Subcutaneous adipose tissue (tissue), 4 donors: ENCODE measurements around the gene B3GNT3. TPM values are rescaled to one million over a fixed set of nuclear protein-coding genes. Genes with fewer than 3 reads are reported as not detected.

Experiments
- total RNA-seq, 4 donors: library from RNA; depleted of rRNA; stranded (reverse); fragments of >200 nt; gene quantifications; one replicate each; pipeline ENCODE4 v1.1.0, GENCODE V29; 2016
- TF ChIP-seq, protein P1 (sequence below): fragments of 450-650 bp; IDR thresholded peaks from one replicate; pipeline ENCODE4 v1.5.1; 2016; ENCODE audit warnings: low read depth, mild to moderate bottlenecking, control low read depth, antibody characterized with exemption, moderate library complexity

Gene B3GNT3
- total RNA-seq, 4 donors from 2014 or later, result 1.1 TPM; not detected in 3

- TF ChIP-seq, protein P1, sequence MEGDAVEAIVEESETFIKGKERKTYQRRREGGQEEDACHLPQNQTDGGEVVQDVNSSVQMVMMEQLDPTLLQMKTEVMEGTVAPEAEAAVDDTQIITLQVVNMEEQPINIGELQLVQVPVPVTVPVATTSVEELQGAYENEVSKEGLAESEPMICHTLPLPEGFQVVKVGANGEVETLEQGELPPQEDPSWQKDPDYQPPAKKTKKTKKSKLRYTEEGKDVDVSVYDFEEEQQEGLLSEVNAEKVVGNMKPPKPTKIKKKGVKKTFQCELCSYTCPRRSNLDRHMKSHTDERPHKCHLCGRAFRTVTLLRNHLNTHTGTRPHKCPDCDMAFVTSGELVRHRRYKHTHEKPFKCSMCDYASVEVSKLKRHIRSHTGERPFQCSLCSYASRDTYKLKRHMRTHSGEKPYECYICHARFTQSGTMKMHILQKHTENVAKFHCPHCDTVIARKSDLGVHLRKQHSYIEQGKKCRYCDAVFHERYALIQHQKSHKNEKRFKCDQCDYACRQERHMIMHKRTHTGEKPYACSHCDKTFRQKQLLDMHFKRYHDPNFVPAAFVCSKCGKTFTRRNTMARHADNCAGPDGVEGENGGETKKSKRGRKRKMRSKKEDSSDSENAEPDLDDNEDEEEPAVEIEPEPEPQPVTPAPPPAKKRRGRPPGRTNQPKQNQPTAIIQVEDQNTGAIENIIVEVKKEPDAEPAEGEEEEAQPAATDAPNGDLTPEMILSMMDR, result no peak
Measured at GRCh38 chr19:17752865-17753639, 41.9 kb upstream of the B3GNT3 start.

DNA sequence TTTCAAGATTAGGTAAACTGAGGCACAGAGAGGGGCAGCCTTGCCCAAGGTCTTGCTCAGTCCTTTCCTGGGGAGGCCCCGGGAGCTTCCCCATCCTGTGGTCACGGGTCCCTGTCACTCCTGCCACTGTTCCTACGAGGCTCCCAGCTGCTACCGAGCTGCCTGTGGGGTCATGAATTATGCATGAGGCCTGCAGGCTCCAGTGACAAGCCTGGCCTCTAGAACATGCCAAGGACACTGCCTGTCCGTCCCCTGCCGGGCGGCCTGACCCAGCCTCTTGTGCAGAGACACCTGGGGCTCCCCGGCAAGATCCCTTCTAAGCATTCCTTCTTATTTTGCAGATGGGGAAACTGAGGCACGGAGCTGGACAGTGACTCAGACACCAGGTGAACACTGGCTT is 41.0 kb upstream of the B3GNT3 start:
- TF ChIP-seq, protein P1, result no peak

- TF ChIP-seq, protein P1, result no peak
Measured at GRCh38 chr19:17754634-17755442, 40.1 kb upstream of the B3GNT3 start.

GRCh38 chr19:17755443-17755890 is 39.5 kb upstream of the B3GNT3 start:
- TF ChIP-seq, protein P1, result no peak

DNA sequence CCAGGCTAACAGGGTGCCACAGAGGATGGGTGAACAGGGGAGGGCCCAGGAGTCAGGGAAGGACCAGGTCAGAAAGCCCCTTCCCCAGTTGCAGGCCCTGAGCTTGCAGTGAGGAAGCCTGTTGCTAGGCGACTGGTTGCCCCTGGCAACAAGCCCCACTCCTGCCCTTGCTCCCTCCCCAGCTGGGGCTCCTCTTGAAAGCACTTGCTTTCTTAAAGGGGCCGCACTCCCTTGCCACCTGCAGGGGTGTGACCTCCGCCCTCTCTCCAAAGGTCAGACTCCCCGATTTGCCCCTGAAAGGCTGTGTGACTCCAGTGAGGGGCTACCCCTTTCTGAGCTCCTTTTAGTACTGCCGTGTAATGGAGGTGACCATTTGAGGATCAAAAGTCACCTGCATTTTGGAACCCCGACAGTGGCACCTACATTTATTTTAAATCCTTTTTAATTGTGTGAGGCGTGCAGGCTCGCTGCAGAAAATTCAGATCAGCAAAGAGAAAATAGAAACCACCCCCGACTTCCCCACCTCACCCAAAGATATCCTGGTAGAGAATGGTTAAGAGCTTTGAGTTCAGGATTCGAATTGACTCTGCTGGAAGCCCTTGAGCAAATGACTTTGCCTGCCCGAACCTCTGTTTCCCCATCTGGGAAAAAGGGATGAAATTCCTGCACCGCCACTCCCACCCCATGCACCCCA is 38.8 kb upstream of the B3GNT3 start:
- TF ChIP-seq, protein P1, result no peak

GRCh38 chr19:17757125-17757524 is 37.8 kb upstream of the B3GNT3 start:
- TF ChIP-seq, protein P1, result no peak

GRCh38 chr19:17758515-17758914 is 36.4 kb upstream of the B3GNT3 start:
- TF ChIP-seq, protein P1, result no peak
